HG03095 (cell line): Measurements from ENCODE around the gene FAM83F.
A peak's percentile ranks its signal among the peaks of the same experiment; 100 is the strongest.

ENCODE experiments used
- ATAC-seq: cut with Tn5 transposase; IDR thresholded peaks from one replicate; pipeline ENCODE4 v1.9.1; 2021; ENCODE audit warnings: moderate library complexity; ENCODE audit not compliant: unreplicated experiment

FAM83F gene

GRCh38 chr22:40031766-40032470, 37.2 kb downstream of the FAM83F start:
- no peak for ATAC-seq

DNA sequence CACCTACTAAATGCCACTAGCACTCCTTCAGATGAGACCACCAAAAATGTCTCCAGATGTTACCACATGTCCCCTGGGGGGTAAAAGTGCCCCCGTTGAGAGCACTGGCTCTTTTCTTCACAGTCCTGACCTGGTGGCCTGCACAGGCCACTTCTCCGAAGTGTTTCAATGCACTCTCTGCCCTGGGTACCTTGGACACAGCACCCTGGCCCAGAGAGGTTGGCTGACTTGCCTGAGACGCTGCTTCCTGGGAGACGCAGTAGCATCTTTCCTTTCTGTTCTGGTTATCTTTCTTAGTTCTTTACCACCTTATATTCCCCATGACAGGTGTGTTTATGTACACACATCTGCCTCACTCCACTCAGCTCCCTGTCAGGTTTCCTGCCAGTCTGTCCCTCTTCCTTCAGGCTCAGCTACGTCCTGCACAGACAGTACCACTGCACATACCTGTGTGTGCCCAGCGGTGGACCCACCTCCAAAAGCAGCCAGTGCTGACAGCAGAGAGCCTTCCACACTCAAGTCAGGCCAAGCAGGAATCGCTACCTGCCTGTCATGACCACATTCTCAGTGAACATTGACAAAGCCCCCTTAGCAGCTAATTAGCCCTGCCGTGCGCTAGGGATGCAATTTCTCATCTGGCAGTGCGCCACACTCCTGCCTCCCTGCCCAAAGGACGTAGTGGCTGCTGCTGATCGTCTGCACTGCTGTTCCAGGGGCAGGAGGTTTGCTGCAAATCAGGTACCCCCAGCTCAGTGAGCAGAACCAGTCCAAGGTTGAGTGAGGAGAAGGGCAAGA, 39.0 kb downstream of the FAM83F start:
- ATAC-seq = no peak

- ATAC-seq = no peak
These were observed 40.6 kb downstream of the FAM83F start for GRCh38 chr22:40035351-40035750.

DNA sequence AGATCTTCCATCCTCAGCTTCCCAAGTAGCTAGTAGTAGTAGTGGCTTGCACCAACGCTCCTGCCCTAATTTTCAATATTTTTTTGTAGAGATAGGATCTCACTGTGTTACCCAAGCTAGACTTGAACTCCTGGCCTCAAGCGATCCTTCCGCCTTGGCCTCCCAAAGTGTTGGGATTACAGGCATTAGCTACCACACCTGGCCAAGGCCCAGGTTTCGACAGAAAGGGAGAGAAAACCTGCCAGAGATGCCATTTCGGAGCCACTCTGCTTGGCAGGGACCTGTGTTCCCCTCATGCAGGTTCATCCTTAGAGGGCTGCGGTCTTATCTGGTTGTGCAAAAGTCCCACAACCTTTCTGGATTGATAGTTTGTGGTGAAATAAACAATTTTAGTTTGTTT, 41.4 kb downstream of the FAM83F start:
- no peak for ATAC-seq

DNA sequence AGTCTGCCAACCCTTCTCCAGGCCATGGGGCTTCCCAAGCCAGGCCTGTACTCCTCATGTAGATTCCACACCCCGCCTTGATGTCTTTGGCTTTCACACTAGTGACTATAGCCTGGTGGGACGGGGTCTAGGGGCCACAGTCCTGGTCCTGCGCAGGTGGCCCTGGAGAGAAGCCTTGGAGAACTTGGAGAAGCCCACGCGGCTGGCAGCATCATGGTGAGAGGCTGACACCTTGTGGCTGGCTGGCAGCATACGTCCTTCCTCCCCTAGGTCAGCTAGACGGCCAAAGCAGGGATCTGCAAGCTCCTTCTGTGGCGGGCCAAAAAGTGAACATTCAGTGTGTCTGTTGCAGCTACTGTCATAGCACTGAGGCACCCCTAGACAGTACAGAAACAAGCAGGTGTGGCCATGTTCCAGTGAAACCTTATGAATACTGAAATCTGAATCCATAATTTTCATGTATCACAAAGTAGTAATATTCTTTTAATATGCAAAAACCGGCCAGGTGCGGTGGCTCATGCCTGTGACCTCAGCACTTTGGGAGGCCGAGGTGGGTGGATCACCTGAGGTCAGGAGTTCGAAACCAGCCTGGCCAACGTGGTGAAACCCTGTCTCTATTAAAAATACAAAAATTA, 42.0 kb downstream of the FAM83F start:
- no peak for ATAC-seq

GRCh38 chr22:40037320-40037719, 42.6 kb downstream of the FAM83F start:
- ATAC-seq = no peak

- ATAC-seq = no peak
These were observed 44.8 kb downstream of the FAM83F start for GRCh38 chr22:40039482-40040115.

GRCh38 chr22:40040927-40041326, 46.2 kb downstream of the FAM83F start:
- no peak for ATAC-seq

GRCh38 chr22:40041366-40042137, 46.8 kb downstream of the FAM83F start:
- no peak for ATAC-seq

DNA sequence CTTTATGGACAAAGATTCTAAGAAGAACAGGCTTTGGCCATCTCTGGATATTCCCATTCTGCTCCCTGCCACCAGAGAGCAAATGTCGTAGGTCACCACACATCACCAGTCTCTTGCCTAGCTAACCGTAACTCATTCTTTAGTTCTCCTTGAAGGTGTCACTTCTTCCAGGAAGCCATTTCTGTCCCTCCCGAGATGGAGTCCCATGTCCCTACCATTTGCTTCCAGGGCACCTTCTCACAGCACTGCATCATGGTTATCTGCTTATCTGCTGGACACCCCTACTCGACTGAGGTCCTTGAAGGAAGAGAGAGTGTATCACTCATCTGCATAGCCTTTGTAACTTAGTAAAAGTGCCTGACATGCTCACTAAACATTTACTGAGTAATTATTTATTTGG, 47.6 kb downstream of the FAM83F start:
- ATAC-seq = no peak

DNA sequence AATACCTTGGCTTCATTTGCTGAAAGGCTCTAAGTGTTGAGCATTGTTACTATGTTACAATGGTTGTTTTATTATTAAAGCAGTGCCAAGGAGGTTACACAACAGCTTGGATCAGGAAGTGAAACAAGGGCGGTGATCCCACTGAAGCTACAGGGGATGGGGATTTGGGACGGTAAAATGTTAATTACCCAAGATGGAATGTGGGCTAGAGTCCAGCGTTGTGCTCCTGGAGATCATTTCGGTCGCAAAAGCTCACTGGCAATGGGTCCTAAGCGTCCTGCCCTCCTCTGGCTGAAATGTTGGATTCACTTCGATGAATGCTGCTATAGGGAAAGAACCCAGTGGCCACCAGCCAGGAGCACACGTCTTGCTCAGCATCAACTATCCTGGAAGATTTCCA, 48.3 kb downstream of the FAM83F start:
- ATAC-seq = no peak

DNA sequence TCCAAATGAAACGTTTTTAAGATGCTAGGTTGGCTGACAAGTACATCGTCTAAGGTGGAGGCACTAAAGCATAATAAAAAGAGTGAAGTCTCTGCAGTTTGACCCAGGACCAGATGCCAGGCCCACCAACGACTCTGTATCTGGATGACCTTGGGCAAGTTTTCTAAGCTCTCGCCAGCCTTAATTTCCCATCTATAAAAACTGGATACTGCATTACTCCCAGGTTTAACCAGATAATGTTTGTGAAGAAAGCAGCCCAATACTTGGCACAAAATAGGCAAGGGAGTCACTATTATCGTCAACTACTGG, 49.0 kb downstream of the FAM83F start:
- no peak for ATAC-seq

GRCh38 chr22:40044102-40044869, 49.5 kb downstream of the FAM83F start:
- ATAC-seq = peak; percentile 77

DNA sequence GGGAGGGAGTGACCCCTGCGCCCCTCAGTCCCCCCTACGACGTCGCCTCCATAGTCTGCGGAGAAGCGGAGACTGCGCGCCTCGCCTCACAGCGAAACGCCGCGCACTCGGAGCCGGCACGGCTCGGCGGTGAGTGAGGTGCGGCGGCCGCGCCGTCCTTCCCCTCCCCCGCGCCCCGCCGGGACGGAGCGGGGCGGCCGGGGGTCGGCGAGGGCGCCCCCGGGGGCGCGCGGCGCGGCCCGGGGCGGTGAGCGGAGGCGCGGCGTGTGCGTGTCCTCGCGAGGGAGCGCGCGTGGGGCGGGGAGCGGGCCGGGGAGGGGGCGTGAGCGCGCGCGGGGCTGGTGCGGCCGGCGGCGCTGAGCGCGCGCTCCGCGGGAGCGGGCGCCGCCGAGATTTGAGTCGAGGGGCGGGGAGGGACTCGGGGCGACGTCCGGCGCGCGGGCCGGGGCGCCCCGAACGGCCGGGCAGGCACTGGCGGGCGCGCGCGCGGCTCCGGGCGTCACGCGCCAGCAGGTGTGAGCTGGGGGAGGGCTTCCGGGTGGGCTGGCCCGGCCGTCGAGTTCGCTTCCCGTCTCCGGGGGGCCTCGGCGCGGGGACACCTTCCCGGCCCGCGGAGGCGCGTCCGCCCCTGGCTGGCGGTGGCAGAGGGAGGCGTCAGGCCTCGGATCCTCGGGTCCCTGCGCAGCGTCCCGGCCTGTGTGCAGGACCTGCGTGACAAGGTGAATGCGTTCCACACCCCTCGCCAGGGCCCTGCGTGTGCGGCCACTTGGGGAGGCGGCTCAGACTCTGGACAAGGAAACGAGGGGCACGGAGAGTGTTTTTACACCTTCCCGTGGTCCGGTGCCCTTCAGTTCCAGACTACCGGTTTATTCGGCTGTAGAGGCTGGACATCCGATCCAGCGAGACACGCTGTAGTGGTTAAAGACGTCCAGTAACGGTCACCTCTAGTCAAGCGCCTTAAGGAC, 50.4 kb downstream of the FAM83F start:
- peak; percentile 25 for ATAC-seq

DNA sequence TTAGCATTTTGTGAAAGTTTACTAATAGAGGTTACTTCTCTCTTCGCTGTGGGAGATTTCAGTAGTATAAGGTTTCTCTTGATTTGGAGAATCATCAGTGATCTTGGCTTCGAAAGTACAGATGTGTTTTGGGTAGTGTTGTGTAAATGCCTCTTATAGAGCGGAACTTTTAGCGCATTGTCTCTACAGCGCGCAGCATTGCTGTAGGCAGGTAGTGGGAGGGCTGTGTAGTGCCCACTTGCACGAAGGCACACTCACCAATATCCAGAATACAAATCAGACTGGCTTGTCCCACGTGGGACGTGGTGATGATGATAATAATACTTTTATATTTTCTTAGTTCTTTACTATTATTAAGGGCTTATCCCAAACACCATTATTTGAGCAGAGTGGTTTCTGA, 51.4 kb downstream of the FAM83F start:
- ATAC-seq = no peak

DNA sequence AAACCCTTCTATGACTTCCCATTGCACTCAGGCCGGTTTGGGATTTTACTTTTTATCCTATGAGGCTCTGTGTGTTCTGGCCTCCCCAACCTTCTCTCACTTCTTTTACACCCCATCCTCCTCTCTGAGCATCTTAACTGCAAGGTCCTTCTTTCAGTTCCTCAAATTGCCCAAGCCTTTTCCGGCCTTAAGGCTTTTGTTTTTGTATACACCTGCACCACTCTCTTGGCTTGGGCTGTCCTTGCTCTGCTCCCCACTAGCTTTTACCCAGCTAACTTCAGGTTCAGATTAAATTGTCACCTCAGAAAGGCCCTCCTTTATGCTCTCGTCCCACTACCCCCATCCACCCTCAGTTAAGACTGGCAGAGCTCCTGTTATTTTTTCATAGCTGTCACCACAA, 55.5 kb downstream of the FAM83F start:
- peak; percentile 77 for ATAC-seq

GRCh38 chr22:40051322-40051721, 56.6 kb downstream of the FAM83F start:
- no peak for ATAC-seq

GRCh38 chr22:40053460-40053859, 58.7 kb downstream of the FAM83F start:
- no peak for ATAC-seq

- no peak for ATAC-seq
These were observed 59.7 kb downstream of the FAM83F start for GRCh38 chr22:40054486-40054885.
